Breast epithelium (tissue), 3 donors: Measurements from ENCODE around the gene ARL3.

Experiments
- POLR2A ChIP-seq: fragments of 450-650 bp; IDR thresholded peaks from one replicate; pipeline ENCODE4 v1.6.1; 2016; ENCODE audit warnings: antibody characterized with exemption, mild to moderate bottlenecking, moderate library complexity
- POLR2AphosphoS5 ChIP-seq, 3 donors: sonication (generic); formaldehyde crosslinking; IDR thresholded peaks; one replicate each; pipeline ENCODE4 v1.6.1; 2017; ENCODE audit warnings: antibody characterized with exemption in 3 of 3
- TF ChIP-seq, protein P1 (sequence below), 3 donors: fragments of 450-650 bp; IDR thresholded peaks; one replicate each; pipeline ENCODE4 v1.5.1; 2016 to 2017; ENCODE audit warnings: antibody characterized with exemption in 3 of 3, mild to moderate bottlenecking in 3 of 3, moderate library complexity in 3 of 3

- TF ChIP-seq, protein P1, sequence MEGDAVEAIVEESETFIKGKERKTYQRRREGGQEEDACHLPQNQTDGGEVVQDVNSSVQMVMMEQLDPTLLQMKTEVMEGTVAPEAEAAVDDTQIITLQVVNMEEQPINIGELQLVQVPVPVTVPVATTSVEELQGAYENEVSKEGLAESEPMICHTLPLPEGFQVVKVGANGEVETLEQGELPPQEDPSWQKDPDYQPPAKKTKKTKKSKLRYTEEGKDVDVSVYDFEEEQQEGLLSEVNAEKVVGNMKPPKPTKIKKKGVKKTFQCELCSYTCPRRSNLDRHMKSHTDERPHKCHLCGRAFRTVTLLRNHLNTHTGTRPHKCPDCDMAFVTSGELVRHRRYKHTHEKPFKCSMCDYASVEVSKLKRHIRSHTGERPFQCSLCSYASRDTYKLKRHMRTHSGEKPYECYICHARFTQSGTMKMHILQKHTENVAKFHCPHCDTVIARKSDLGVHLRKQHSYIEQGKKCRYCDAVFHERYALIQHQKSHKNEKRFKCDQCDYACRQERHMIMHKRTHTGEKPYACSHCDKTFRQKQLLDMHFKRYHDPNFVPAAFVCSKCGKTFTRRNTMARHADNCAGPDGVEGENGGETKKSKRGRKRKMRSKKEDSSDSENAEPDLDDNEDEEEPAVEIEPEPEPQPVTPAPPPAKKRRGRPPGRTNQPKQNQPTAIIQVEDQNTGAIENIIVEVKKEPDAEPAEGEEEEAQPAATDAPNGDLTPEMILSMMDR (IDR thresholded peaks at IDR 0.05): no peak
- no peak for TF ChIP-seq POLR2A
- TF ChIP-seq POLR2AphosphoS5 (IDR thresholded peaks at IDR 0.05): no peak
These were observed 39.5 kb upstream of the ARL3 start for GRCh38 chr10:102753718-102754117.
